Activated T-helper 1 cell treated with Interleukin-2 at 50 U/mL for 16 hours (primary cell): ENCODE measurements around the gene KY.

Source experiments
- DNase-seq: peaks from one replicate; pipeline ENCODE4 v3.0.0-alpha.2; 2020; ENCODE audit warnings: low read depth

Gene KY, protein sequence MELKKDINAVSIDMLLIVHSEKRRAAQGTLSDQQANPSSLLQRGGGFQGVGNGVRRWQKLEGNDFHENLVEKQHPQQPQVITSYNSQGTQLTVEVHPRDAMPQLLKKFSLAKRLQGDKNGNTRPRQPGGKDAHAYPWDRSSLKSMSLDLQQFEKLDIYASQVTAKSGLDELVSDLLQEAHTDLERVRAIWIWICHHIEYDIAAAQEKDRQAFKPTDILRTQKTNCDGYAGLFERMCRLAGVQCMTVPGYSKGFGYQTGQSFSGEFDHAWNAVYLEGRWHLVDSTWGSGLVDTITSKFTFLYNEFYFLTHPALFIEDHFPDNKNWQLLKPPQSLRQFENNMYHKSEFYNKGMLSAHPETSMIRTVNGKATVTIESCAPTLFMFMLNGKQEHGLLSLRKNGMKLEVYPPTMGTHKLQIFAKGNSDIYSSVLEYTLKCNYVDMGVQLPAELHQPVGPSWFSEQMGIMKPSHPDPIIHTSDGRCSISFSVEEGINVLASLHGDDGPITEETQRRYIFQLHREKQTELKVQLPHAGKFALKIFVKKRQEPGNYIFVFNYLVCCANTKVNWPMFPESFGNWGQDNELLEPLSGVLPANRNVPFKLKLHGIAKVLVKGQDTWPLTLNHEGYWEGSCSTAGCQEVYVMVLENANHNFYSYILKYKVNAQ

DNA sequence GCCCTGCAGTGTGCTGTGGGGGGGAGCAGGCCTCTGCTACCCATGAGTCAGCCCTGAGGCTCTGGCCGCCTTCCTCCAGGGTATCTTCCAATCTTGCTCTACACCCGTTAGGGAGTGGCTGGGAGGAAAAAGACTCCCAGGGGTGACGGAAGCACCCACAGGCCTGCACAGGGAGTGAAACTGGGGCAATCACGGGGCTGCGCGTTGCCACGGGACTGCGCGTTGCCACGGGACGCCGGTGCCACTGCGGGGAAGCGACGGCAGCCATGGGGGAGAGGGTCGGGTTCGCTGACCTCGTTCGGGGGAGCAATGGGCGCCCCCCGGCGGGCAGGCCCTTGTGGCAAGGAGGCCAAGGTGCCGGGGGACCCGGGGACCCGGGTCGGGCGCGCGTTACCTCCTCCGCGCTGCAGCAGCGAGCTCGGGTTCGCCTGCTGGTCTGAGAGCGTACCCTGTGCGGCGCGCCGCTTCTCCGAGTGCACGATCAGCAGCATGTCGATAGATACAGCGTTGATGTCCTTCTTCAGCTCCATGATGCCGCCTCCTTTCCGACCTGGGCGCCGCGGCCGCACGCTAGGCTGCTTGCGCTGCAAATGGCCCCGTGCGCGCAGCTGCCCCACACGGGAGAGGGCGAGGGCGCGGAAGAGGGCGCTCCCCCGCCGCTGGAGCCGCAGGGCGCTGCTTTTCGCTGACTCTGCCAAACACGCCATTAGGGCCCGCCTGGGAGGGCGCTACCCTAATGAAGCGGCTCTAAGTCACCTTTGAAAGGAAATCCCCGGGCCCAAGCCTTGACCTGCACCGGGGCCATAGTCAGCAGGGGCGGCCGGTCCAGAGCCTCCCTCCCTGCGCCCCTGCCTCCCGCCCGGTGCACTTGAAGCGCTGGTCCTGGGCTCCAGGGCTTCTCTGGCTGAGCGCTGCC, at the start of gene KY:
TSS of gene KY (minus strand) at position 592 of the 916 bp plus-strand sequence. CDS start at position 530, 62 bp downstream.
- no peak for DNase-seq

DNA sequence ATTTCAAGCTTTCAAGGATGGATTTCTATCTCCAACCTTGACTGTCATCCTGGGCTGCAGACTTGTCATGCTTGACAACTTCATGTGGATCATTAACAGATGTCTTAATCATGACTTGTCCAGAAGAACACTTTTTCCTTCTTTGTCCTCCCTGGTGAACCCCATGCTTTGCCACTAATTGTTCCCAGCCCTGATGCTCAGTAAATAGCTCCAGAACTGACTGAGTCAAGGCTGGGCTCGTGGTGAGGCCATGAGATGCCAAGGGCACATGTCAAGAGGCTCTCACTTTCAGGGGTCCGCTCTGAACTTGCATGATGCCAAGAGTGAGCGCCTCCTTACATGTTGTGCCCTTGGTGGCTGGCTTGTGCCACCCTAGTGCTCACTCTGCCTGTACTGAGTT, 48.9 kb upstream of the KY start:
- no peak for DNase-seq

DNA sequence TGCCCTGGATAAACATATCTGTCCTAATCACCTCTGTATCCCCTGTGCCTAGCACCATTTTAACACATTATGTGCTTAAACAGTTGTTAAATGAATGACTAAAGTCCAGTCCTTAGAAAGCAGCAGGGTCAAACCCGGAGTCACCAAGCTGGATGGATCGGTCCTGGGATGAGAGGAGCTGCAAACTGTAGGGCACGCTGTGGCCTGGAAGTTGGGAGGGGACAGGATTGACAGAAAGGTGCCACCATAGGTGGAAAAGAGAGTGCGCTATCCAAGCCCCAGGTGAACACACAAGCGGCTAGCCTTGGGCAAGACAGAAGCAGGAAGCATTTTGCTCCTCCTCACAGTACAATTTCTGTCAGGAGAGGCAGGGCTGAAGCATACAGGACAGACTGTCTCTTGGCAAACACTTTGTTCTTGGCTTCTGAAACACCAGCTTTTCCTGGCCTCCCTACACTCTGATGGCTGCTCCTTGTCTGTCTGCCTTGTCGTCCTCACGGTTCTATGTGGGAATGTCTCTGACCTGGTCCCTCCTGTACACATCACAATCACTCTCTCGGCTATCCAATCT, 48.4 kb upstream of the KY start:
- no peak for DNase-seq

DNA sequence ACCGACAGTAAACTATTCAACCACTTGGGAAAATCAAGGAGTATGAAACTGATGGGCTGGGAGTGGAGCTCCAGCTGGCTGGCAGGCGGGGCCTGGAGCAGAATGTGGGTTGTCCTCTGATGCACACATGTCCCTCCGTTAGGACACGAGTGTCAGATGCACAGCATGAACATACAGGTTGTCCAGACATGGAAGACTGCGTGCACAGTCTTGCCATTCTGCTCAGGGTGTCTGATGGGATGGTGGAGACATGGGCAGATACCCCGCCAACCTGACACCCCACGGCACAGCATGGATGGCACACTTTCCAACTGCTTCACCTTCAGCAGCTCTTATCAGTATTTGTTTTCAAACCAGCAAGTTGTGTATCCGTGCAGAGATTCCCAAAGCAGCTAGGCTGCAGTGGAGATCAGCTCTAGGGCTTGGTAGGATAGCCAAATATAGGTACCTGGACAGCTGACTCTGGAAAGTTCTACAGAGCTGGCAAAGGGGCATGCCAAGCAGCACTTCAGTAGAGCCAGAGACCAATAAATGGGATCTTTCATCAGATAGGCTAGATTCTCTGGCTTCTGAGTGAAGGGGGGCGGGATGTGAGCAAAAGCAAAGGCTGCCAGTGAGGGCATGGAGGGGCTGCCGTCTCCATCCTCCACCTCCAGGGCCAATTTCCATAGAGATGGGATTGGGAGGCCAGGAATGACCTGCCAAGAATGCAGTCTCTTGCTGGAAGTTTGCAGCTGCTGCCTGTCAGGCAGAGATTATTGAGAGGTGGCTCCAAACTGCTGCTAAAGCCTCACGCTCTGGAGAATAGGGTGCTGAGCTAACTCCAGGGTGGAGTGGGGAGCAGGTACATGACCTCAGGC, 47.2 kb upstream of the KY start:
- no peak for DNase-seq

DNA sequence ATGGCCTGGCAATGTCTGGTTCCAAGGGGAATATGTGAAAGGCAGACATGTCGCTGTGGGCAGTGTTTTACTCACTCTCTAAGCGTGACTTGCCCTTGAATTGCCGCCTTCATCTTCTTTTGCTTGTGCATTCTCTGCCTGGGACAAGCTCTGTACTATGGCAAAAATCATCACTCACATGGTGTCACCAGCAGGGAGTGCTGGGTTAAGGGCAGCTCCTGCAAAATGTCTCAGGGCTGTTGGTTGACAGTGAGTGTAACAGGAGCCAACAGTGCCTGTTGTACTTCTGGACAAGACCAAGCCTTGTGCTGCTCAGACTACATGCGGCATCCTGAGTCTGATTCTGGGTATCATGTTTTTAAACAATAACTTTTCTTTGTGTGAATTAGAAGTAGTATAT, 45.3 kb upstream of the KY start:
- DNase-seq, result no peak

DNA sequence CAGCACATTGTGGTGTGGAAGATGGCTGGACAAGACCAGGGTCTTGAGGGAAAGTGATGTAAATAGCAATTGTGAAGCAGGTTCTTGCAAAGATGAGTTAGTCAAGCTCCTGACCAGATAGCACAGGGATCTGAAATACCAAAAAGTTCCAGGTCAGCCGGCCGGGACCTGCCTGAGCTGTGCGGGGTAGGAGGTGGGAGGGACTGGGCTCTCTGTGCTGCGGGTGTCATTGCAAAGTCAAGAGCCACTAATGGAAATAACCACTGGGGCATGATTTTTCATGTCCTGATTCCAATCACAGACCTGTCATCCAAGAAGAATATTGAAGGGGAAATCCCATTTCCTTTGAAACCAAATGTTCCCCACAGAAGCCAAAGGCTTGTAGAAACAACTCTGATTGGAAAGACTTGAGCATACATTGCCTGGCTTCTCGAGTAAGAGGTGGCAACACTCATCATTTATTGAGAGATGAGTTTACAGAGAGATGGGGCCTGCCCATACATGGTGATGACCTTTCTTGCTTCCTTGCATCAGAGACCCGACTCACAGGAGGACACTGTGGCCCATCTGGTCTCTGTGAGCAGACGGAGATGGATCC, 44.2 kb upstream of the KY start:
- no peak for DNase-seq

DNA sequence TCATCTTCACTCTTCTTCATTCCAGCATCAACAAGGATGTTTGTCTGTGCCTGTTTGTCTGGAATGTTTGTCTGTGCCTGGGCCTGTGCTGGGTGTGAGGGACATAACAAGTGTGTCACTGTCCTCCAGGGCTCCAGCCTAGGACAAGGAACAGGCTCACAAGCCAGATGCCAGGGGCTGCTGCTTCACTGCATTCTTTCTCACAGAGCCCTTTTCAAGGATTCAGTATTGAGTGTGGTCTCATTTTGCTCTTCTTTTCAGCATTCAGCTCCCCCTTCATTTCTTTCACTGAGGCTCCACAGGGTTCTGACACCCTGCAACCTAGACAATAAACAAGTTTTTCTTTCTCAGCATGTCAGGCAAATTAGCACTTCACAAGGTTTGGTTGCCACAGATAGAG, 43.6 kb upstream of the KY start:
- no peak for DNase-seq

DNA sequence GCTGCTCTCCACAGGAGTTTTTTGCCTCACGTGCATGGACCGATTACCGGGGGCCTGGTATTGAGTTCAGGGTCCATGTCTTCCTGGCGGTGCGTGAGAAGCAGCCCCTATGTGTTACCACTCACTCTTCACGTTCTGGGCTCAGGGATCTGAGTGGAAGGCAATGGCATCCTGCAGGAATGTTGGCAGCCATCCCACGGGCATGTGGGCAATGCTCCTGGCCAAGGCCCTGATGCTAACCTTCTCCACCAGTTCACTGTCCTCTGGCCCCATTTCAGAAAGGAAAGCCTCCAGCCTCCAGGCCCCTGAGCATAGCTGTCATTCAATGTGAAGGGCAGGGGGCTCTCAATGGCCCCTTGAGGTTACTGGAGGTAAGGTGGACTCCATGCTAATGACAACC, 43.0 kb upstream of the KY start:
- DNase-seq, result no peak

DNA sequence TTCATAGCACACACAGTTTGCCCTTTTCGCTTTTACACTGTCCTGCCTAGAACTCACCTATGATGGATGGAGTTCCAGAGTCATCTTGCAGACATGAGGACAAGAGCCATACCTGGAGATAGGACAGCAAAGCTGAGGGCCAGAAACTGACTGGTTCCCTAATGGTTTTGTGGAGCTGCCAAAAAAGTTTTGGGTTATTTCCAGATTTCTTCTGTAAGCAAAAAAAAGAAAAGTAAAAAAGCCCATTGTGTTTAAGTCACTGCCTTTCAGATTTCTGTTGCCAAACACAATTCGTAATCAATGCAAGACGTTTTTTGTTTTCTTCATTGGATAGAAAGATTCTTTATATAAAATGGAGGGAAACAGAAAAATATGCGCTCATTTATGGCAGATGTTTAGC, 42.4 kb upstream of the KY start:
- DNase-seq, result no peak

DNA sequence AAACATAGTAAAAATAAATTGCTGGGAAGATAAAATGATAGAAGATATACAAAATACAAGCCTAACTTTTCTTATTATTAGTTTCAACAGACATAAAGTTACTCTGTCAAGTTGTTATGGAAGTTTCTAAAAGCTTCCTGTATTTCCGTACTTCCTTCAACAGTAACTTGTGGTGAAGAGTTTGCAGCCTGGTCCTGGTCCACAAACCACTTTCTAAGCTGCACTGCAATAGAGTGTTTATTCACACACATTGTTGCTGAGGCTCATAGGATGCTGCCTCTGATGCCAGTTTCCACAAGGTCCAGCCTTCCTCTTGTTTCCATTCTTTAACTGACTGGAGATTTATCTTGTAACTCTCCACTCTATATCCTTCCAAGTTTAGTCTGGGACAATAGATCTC, 39.4 kb upstream of the KY start:
- DNase-seq, result no peak

DNA sequence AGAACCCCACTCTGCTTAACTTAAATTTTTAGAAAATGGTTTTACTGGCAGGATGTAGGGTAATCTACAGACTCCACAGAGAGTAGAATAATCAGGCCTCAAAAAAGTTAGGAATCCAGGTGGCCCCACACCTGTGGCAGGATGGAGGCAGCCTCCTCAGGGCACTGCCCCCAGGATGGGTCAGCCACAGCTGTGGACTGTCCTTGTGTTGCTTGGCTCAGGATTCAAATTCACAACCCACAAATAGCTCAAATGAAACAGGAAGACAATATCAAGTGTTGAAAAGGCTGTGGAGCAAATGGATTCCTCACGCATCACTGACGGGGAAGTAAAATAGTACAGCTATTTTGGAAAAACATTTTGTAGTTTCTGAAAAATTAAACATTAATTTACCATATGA, 36.8 kb upstream of the KY start:
- DNase-seq, result no peak

DNA sequence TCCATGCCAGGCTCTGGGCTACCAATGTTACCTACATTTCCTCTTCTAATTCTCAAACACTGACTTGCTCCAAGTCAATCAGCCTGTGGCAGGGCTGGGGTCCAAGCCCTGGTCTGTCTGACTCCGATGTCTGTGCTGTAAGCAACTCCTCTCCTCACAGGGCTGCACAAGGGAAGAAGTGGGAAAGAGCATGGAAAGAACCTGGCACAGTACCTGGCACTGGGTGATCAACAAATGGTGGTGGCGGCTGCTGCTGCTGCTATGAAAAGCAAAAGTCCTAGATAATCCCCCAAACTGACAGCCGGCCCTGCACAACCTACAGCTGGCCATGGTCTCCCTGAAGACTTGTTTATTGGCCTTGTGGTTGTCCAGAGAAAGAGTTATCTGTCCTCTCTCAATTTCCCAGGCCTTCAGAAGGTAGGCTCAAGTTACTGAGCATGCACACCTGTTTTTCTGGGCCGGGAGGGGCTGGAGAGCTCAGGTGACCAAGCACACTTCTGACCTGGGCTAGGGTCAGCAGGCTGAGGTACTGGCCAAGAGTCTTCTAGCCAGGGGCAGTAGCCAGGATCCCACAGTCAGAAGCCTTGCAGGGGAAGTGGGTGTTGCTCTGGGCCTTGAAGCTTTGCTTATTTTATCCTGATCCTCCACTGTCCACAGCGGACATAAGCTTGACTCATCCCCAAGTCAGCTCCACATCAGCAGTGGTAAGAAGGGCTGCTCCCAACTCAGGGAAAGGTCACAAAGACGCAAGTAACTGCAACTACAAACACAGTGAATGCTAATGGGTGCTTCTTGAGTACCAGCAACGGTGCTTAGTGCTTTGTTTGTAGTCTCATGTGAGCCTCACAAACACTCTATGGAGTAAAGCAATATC, 35.3 kb upstream of the KY start:
- DNase-seq, result no peak

DNA sequence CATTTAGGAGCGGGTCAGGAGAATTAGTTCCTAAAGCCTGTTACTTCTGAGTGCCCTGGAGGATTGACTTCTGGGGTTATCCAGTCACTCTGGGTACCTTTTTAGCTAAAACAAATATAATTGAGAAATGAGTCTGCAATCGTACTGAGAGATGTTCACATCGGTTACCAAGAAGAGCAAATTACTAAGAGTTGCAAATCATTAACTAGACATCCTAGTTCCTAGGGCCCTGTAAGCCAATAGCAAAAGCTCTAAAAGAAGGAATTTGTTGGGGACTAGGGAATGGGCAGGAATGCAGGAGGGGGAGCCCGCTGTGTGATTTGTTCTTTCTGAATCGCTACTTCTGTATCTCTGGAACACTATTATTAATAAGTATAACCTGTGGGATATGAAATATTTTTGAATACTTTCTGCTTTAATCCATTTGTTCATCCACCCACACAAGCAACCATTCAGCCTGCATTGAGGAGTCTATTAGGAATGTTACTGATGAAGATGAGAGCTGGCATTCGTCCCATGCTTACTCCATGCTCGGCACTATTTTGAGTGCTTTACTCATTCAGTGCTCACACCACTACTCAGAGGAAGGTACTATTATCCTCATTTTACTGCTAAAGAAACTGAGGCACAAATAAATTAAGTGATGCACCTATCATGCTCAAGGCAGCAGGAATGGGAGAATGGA, 31.5 kb upstream of the KY start:
- DNase-seq, result no peak

DNA sequence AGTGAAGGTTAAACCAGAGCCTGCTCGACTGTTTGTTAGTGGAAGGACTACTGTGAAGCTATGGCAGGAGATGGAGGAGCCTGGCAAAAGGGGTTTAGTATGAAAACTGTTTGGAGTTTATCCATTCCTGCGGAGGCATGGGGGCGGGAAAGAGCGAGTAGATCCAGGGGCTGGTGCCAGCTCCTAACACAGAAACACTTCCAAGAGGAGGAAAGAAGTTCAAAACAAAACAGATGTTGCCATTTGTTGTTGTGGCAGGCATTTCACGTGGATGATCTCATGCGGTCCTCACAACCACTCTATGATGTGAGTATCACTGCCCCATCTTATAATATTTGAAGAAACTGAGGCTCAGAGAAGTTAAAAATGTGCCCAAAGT, 30.7 kb upstream of the KY start:
- no peak for DNase-seq

DNA sequence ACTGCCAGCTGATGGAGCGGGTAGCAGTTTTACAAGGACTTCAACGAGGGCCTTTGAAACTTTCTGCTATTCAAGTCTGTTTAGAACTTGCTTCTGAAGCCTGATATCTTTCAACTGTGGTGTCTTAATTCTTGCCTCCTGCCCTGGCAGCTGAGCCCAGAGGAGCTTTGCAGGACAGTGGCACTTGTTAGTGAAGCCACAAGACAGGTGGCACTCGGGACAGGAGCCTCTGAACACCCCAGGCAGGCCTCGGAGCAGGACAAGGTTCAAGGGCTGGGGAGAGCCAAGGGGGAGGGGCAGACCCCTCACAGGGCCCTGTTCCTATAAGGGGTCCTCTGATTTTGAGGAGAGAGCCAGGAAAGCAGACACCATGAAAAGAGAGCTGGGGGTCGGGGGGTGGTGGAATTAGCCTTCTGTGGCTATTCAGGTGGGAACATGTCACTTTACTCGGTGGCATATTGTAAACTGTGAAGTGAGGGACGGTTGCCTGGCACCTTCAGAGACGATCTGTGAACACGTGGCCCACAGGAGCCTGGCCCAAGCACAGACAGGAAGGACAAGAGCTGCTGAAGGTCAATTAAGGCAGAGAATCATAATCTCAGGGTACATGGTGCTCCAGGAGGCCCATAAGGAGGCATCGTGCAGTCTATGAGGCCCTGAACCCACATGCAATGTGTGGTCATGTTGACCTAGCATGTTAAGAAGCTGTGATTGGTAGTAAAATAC, 30.1 kb upstream of the KY start:
- DNase-seq, result no peak

DNA sequence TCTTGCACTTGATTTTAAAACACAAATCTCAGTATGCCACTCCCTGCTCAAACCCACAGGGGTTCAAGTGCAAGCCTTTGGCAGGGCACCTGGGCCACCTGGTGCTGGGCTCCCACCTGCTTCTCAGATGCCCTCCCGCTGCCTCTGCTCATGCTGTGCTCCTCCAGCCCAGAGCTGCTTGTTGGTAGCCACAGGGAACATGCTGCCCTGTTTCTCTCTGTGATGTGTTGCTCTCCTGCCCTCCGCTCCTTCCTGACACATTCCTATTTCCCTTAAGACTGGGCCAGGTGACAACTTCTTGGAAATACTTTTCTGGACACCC, 27.1 kb upstream of the KY start:
- no peak for DNase-seq

DNA sequence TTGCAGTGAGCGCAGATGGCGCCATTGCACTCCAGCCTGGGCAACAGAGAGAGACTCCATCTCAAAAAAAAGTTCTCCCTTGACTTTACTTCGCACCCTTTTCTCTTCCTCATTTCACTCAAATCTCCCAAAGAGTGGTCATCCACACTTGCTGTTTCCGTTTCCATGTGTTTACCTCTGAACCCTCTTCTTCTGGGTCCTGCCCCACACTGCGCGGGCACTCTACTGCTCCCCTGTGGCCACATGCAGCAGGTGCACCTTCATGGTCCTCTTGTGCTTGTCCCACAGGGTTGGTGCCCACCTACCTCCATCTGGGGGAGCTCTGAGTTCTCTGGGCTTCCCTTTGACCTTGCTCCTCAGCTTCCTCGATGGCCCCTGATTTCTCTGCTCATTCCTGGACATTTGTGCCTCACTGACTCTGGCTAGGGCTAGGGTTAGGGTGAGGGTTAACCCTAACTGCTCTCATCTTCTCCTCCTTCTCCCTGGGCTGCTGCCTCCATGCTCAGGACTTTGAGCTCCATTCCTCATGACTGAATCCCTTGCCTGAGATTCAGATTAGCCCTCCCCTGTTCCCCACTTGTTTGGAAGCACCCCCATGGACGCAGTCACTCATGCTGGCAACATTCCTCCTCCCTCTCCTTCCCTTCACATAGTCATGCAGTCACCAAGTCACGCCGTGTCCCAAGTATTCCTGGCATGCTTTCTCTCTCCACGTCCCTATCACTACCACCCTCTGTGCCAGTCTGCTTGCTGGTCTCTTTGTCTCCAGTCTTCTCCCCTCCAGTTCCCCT, 26.6 kb upstream of the KY start:
- DNase-seq, result no peak

DNA sequence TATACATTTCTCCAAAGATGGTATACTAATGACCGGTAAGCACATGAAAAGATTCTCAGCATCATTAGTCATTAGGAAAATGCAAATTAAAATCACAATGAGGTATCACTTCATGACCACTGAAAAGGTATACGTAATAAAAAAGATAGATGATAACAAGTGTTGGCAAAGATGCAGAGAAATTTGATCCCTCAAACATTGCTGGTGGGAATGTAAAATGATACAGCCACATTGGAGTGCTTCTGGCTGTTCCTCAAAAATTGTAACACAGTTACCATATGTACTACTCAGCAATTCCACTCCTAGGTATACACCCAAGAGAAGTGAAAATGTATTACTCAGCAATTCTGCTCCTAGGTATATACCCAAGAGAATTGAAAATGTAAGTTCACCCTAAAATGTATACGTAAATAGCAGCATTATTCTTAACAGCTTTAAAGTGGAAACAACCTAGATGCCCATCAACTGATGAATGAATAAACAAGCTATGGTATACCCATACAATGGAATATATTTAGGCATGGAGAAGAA, 25.0 kb upstream of the KY start:
- DNase-seq, result no peak
